Measurements from ENCODE around the gene UPK3A. TPM values are rescaled to one million over a fixed set of nuclear protein-coding genes. Genes with fewer than 3 reads are reported as not detected.
A peak's percentile ranks its signal among the peaks of the same experiment; 100 is the strongest.

UPK3A gene
- total and polyA plus RNA-seq, 2 of the 8 experiments (the other 6 are each of a cell fraction or from before 2014, with no cell fraction given): 0.35 to 1.7 TPM

DNA sequence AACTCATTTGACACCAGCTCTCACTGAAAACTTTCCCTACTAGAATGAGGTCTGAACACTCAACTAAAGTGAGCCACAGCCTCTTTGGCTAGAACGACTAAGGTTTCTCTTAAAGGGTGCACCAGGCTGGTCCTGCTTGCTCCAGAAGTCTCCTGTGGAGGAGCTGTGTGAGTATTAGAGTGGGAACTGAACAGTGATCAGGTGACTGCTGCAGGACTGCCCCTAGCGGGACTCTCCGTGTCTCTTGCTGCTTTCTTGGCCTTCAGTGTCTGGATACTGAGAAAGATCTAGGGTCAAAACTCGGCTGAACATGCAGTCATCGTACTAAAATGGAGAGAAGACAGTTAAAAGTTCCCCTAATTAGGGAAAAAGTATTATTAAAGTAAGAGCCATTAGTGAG is 59.6 kb downstream of the UPK3A start:
- Histone ChIP-seq H4K8ac (ENCODE audit: extremely low read depth, insufficient read depth, low read length) (no peak overlapping the region), H3K18ac (ENCODE audit: extremely low read depth, low read length) (no peak overlapping the region), H2AFZ (ENCODE audit: low read length) (no peak overlapping the region), H2BK5ac (ENCODE audit: low read depth, low read length) (no peak overlapping the region), H3K14ac (ENCODE audit: insufficient read length) (no peak overlapping the region), H3K27me3 (replicated peaks in 1 of 4; ENCODE audit: control insufficient read depth in 3 of 4, extremely low read depth in 1 of 4, insufficient read depth in 3 of 4, low read length in 3 of 4) (no peaks in the 10 kb centered on the region), H3K56ac (replicated peaks; ENCODE audit: insufficient read length, low read depth, low read length) (no peak overlapping the region), H2BK120ac (replicated peaks; ENCODE audit: low read depth, low read length) (no peak overlapping the region), H3K4ac (replicated peaks; ENCODE audit: insufficient read length, low read depth, low read length) (no peak overlapping the region), H3K27ac (ENCODE audit: low read depth, low read length) (no peak overlapping the region), H3K9me3 (ENCODE audit: insufficient read depth in 2 of 2, low read depth in 1 of 2, low read length in 1 of 2) (no peaks in the 10 kb centered on the region), H4K5ac (ENCODE audit: insufficient read length, low read depth, low read length) (no peak overlapping the region), H2BK15ac (ENCODE audit: low read length) (no peak overlapping the region), H2BK12ac (ENCODE audit: low read depth, low read length) (no peak overlapping the region), H3K36me3 (ENCODE audit: control insufficient read depth in 2 of 4, insufficient read depth in 4 of 4, low read length in 3 of 4) (peaks cover 0 to 16% (median 3%) of the 10 kb centered on the region in 4 experiments; a peak in 3 of 8 replicates), H4K91ac (replicated peaks; ENCODE audit: insufficient read length, low read length) (no peak overlapping the region), H2AK5ac (ENCODE audit: low read depth, low read length) (no peak overlapping the region), H3K23me2 (ENCODE audit: low read depth, low read length) (no peaks in the 10 kb centered on the region), H3K4me1 (replicated peaks in 1 of 4; ENCODE audit: control insufficient read depth in 3 of 4, insufficient read depth in 4 of 4, low read length in 3 of 4) (no peaks in the 10 kb centered on the region), H3K23ac (ENCODE audit: insufficient read length) (no peak overlapping the region), H3K79me1 (ENCODE audit: low read depth, low read length) (no peaks in the 10 kb centered on the region), H2BK20ac (ENCODE audit: low read length) (no peak overlapping the region; the same call in 1 of the 2 replicates), H3K4me3 (ENCODE audit: extremely low read depth in 1 of 4, insufficient read depth in 2 of 4, low read depth in 3 of 4, low read length in 4 of 4) (no peak overlapping the region), H3K79me2 (ENCODE audit: control insufficient read depth in 1 of 2, insufficient read depth in 2 of 2, low read length in 2 of 2) (no peaks in the 10 kb centered on the region), H4K20me1 (replicated peaks in 1 of 2; ENCODE audit: control insufficient read depth in 1 of 2, insufficient read depth in 2 of 2, low read length in 2 of 2) (no peaks in the 10 kb centered on the region), H3K4me2 (ENCODE audit: insufficient read depth in 1 of 2, low read depth in 2 of 2, low read length in 2 of 2) (no peak overlapping the region), H3K9ac (replicated peaks in 1 of 4; ENCODE audit: extremely low read depth in 1 of 4, low read depth in 3 of 4, low read length in 3 of 4) (no peak overlapping the region)
- no peak for FAIRE-seq
- POLR2A ChIA-PET (ENCODE audit: partially characterized antibody): no interaction called here
- CTCF ChIA-PET (ENCODE audit: partially characterized antibody): interaction anchor here (0.8 kb wide), 1 partner anchor 81 kb away, joined by 4 read pairs; no protein-coding TSS in a partner anchor
- WGBS, 2 experiments (ENCODE audit: extremely low coverage in 1 of 2, insufficient coverage in 1 of 2, insufficient read length in 1 of 2, insufficient replicate concordance in 2 of 2, low coverage in 1 of 2, low lambda C conversion rate in 2 of 2, missing lambda C conversion rate in 1 of 2): 75% methylated on average over 5 of the region's 5 CpGs; no CpG with 5 or more reads in 1 of the 2 experiments
- no peak for TF ChIP-seq KDM4A (IDR thresholded peaks at IDR 0.05; ENCODE audit: low read depth, low read length, severe bottlenecking)
- TF ChIP-seq, protein P1, sequence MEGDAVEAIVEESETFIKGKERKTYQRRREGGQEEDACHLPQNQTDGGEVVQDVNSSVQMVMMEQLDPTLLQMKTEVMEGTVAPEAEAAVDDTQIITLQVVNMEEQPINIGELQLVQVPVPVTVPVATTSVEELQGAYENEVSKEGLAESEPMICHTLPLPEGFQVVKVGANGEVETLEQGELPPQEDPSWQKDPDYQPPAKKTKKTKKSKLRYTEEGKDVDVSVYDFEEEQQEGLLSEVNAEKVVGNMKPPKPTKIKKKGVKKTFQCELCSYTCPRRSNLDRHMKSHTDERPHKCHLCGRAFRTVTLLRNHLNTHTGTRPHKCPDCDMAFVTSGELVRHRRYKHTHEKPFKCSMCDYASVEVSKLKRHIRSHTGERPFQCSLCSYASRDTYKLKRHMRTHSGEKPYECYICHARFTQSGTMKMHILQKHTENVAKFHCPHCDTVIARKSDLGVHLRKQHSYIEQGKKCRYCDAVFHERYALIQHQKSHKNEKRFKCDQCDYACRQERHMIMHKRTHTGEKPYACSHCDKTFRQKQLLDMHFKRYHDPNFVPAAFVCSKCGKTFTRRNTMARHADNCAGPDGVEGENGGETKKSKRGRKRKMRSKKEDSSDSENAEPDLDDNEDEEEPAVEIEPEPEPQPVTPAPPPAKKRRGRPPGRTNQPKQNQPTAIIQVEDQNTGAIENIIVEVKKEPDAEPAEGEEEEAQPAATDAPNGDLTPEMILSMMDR (IDR thresholded peaks at IDR 0.05; ENCODE audit: control extremely low read depth in 1 of 3, insufficient read depth in 1 of 3, low read depth in 1 of 3, low read length in 3 of 3): peak in 1 of 3 experiments; percentile 6; a peak in 2 of 4 replicates
- no peak for DNase-seq (ENCODE audit: low read depth in 1 of 2, low spot score in 2 of 2)
